HG02798 (cell line): ENCODE measurements around the gene DNAH3.
A peak's percentile ranks its signal among the peaks of the same experiment; 100 is the strongest.
"Not testable (repeated sequence)": the region's sequence is repeated elsewhere in the genome, so short reads cannot be mapped to it uniquely, and the experiment has no call there.

Experiments used
- ATAC-seq: cut with Tn5 transposase; IDR thresholded peaks from one replicate; pipeline ENCODE4 v1.9.1; 2021; ENCODE audit warnings: mild to moderate bottlenecking; ENCODE audit not compliant: unreplicated experiment, poor library complexity

Gene DNAH3

GRCh38 chr16:21128991-21129390 is 21.7 kb downstream of the DNAH3 start:
- no peak for ATAC-seq

GRCh38 chr16:21126518-21126917 is 24.1 kb downstream of the DNAH3 start:
- no peak for ATAC-seq

- no peak for ATAC-seq
Measured at GRCh38 chr16:21125191-21125590, 25.5 kb downstream of the DNAH3 start.

- ATAC-seq: no peak
Measured at GRCh38 chr16:21120976-21121520, 29.6 kb downstream of the DNAH3 start.

- ATAC-seq: no peak
Measured at GRCh38 chr16:21117567-21117966, 33.1 kb downstream of the DNAH3 start.

GRCh38 chr16:21116148-21116693 is 34.4 kb downstream of the DNAH3 start:
- ATAC-seq: no peak

- ATAC-seq: not testable (repeated sequence)
Measured at GRCh38 chr16:21115551-21115950, 35.1 kb downstream of the DNAH3 start.

- no peak for ATAC-seq
Measured at GRCh38 chr16:21103941-21104860, 46.4 kb downstream of the DNAH3 start.

- no peak for ATAC-seq
Measured at GRCh38 chr16:21101631-21102420, 48.8 kb downstream of the DNAH3 start.

GRCh38 chr16:21100447-21100846 is 50.2 kb downstream of the DNAH3 start:
- no peak for ATAC-seq

GRCh38 chr16:21097151-21097550 is 53.5 kb downstream of the DNAH3 start:
- no peak for ATAC-seq

GRCh38 chr16:21094719-21095118 is 55.9 kb downstream of the DNAH3 start:
- ATAC-seq: not testable (repeated sequence)

GRCh38 chr16:21092951-21093350 is 57.7 kb downstream of the DNAH3 start:
- no peak for ATAC-seq

GRCh38 chr16:21088646-21089538 is 61.8 kb downstream of the DNAH3 start:
- ATAC-seq: no peak

- no peak for ATAC-seq
Measured at GRCh38 chr16:21088143-21088542, 62.5 kb downstream of the DNAH3 start.

- no peak for ATAC-seq
Measured at GRCh38 chr16:21084631-21085225, 65.9 kb downstream of the DNAH3 start.

- ATAC-seq: peak; percentile 53
Measured at GRCh38 chr16:21083729-21084268, 66.8 kb downstream of the DNAH3 start.

- no peak for ATAC-seq
Measured at GRCh38 chr16:21081329-21081728, 69.3 kb downstream of the DNAH3 start.

- no peak for ATAC-seq
Measured at GRCh38 chr16:21078563-21078962, 72.1 kb downstream of the DNAH3 start.
